SK-N-SH (cell line): ENCODE measurements around the gene SLC40A1. TPM values are rescaled to one million over a fixed set of nuclear protein-coding genes. Genes with fewer than 3 reads are reported as not detected.

ENCODE experiments used
- CTCF ChIA-PET: fragments of 300-600, 350-600 bp; formaldehyde crosslinking; extraction: SDS; loops from one replicate; lab custom pipeline; 2021; lab: Yijun Ruan, JAX
- POLR2A ChIA-PET: fragments of 350-600 bp; sonication (Branson Sonifier 250); formaldehyde crosslinking; extraction: SDS; loops from one replicate; lab custom pipeline; 2020; ENCODE audit warnings: antibody characterized with exemption, inconsistent platforms; lab: Yijun Ruan, JAX
- DNase-seq: peaks from one replicate; pipeline ENCODE4 v3.0.0; 2012
- H2AFZ ChIP-seq: fragments of 200-600 bp; sonication (generic); 2 replicates; pipeline ENCODE4 v1.8.1; 2016; ENCODE audit warnings: antibody characterized with exemption, mild to moderate bottlenecking, low read depth
- H3F3A ChIP-seq: fragments of 200-600 bp; sonication (generic); replicated peaks from 2 replicates; pipeline ENCODE3; 2016; ENCODE audit warnings: antibody characterized with exemption, mild to moderate bottlenecking; ENCODE audit not compliant: insufficient read depth
- H3K27ac ChIP-seq, 2 experiments: fragments of 200-500 bp in 1 of 2; fragments of 200-600 bp in 1 of 2; sonication (Bioruptor generic) in 1 of 2; sonication (generic), shearing (Covaris generic) in 1 of 2; 2 replicates each; pipeline versions ENCODE4 v1.5.1 to v1.6.1; 2014 to 2016; ENCODE audit warnings: low read depth in 2 of 2, inconsistent platforms in 1 of 2, low read length in 1 of 2, mild to moderate bottlenecking in 1 of 2, mixed read lengths in 1 of 2
- H3K27me3 ChIP-seq: fragments of 200-600 bp; sonication (generic), shearing (Covaris generic); 2 replicates; pipeline ENCODE4 v1.6.1; 2016; ENCODE audit warnings: mixed run types; ENCODE audit not compliant: insufficient read depth
- H3K36me3 ChIP-seq, 2 experiments: fragments of 200-500 bp in 1 of 2; fragments of 200-600 bp in 1 of 2; sonication (Bioruptor generic) in 1 of 2; sonication (generic) in 1 of 2; replicated peaks in 1 of 2; 2 replicates each; pipeline versions ENCODE3 to v1.5.1; 2014 to 2016; ENCODE audit warnings: low read length in 1 of 2, mild to moderate bottlenecking in 1 of 2; ENCODE audit not compliant: insufficient read depth in 2 of 2, control insufficient read depth in 1 of 2
- H3K4me1 ChIP-seq, 2 experiments: fragments of 200-500 bp in 1 of 2; fragments of 200-600 bp in 1 of 2; sonication (Bioruptor generic) in 1 of 2; sonication (generic), shearing (Covaris generic) in 1 of 2; 2 replicates each; pipeline versions ENCODE4 v1.5.1 to v1.6.1; 2014 to 2016; ENCODE audit warnings: low read depth in 1 of 2, low read length in 1 of 2, mixed run types in 1 of 2; ENCODE audit not compliant: insufficient read depth in 2 of 2, control insufficient read depth in 1 of 2
- H3K4me2 ChIP-seq: fragments of 200-600 bp; sonication (generic), shearing (Covaris generic); 2 replicates; pipeline ENCODE4 v1.6.1; 2017; ENCODE audit warnings: mixed run types
- H3K4me3 ChIP-seq, 2 experiments: fragments of 200-500 bp in 1 of 2; fragments of 200-600 bp in 1 of 2; sonication (Bioruptor generic) in 1 of 2; sonication (generic), shearing (Covaris generic) in 1 of 2; 2 replicates each; pipeline versions ENCODE4 v1.5.1 to v1.8.1; 2014 to 2016; ENCODE audit warnings: low read depth in 2 of 2, inconsistent platforms in 1 of 2, low read length in 1 of 2, mild to moderate bottlenecking in 1 of 2, mixed read lengths in 1 of 2, moderate library complexity in 1 of 2
- H3K79me2 ChIP-seq: fragments of 200-600 bp; sonication (generic); 2 replicates; pipeline ENCODE4 v1.8.1; 2017; ENCODE audit warnings: mild to moderate bottlenecking; ENCODE audit not compliant: insufficient read depth
- H3K9ac ChIP-seq: fragments of 200-600 bp; sonication (generic); 2 replicates; pipeline ENCODE4 v1.6.1; 2017; ENCODE audit warnings: mixed run types
- H3K9me2 ChIP-seq: fragments of 200-600 bp; sonication (generic); 2 replicates; pipeline ENCODE4 v1.6.1; 2017; ENCODE audit warnings: mixed run types
- H3K9me3 ChIP-seq: fragments of 200-600 bp; sonication (generic); 2 replicates; pipeline ENCODE4 v1.6.1; 2017; ENCODE audit warnings: mixed run types, mild to moderate bottlenecking, moderate library complexity
- H4K20me1 ChIP-seq: fragments of 200-600 bp; sonication (generic); 2 replicates; pipeline ENCODE4 v1.6.1; 2017; ENCODE audit warnings: mild to moderate bottlenecking, mixed run types; ENCODE audit not compliant: insufficient read depth
- ELF1 ChIP-seq: IDR thresholded peaks from 2 replicates; pipeline ENCODE4 v1.4.0; 2012
- EP300 ChIP-seq, 2 experiments: IDR thresholded peaks; 2 replicates each; pipeline versions ENCODE4 v1.4.0 to v1.6.1; 2012; ENCODE audit warnings: borderline replicate concordance in 1 of 2, low read depth in 1 of 2, low read length in 1 of 2
- FOSL2 ChIP-seq: IDR thresholded peaks from 2 replicates; pipeline ENCODE4 v1.4.0; 2012; ENCODE audit warnings: low read depth, mild to moderate bottlenecking, moderate library complexity, borderline replicate concordance
- GABPA ChIP-seq: IDR thresholded peaks from 2 replicates; pipeline ENCODE4 v1.4.0; 2012; ENCODE audit warnings: low read depth, mild to moderate bottlenecking
- GATA2 ChIP-seq: sonication (generic); formaldehyde crosslinking; IDR thresholded peaks from 2 replicates; pipeline ENCODE4 v1.5.0; 2020; ENCODE audit warnings: mild to moderate bottlenecking, missing genetic modification reagents
- IRF3 ChIP-seq: fragments of 150-350 bp; IDR thresholded peaks from 2 replicates; pipeline ENCODE4 v1.6.1; 2016; ENCODE audit warnings: mild to moderate bottlenecking, low read depth, low read length
- JUND ChIP-seq: IDR thresholded peaks from 2 replicates; pipeline ENCODE4 v1.4.0; 2012
- MEF2A ChIP-seq: IDR thresholded peaks from 2 replicates; pipeline ENCODE4 v1.4.0; 2012; ENCODE audit warnings: low read depth, borderline replicate concordance
- MXI1 ChIP-seq: IDR thresholded peaks from 2 replicates; pipeline ENCODE4 v1.6.1; 2012; ENCODE audit warnings: mild to moderate bottlenecking, low read depth, low read length, improper control_type of control experiment
- POLR2AphosphoS5 ChIP-seq: IDR thresholded peaks from 2 replicates; pipeline ENCODE4 v1.6.1; 2012; ENCODE audit warnings: low read depth, low read length
- RFX5 ChIP-seq: IDR thresholded peaks from 2 replicates; pipeline ENCODE4 v1.6.1; 2012; ENCODE audit warnings: mild to moderate bottlenecking, improper control_type of control experiment, low read length
- RXRA ChIP-seq: IDR thresholded peaks from 2 replicates; pipeline ENCODE4 v1.4.0; 2012; ENCODE audit warnings: low read depth, mild to moderate bottlenecking, borderline replicate concordance
- SIN3A ChIP-seq: IDR thresholded peaks from 2 replicates; pipeline ENCODE4 v1.6.1; 2012; ENCODE audit warnings: low read depth, mild to moderate bottlenecking, low read length, moderate library complexity, borderline replicate concordance
- SMC3 ChIP-seq: IDR thresholded peaks from 2 replicates; pipeline ENCODE4 v1.6.1; 2012; ENCODE audit warnings: low read depth, low read length, improper control_type of control experiment
- WGBS: methylation state at CpG from one replicate; pipeline ENCODE4 v1.1.6; 2017; ENCODE audit warnings: low lambda C conversion rate; 5-methylcytosine and 5-hydroxymethylcytosine counted together
- polyA plus RNA-seq, 3 experiments: library from polyadenylated mRNA; depleted of rRNA; stranded (reverse); fragments of >200 nt; gene quantifications; 2 replicates each; pipeline ENCODE4 v1.2.3, GENCODE V29; 2012
- TF ChIP-seq, protein P1 (sequence below): IDR thresholded peaks from 2 replicates; pipeline ENCODE4 v1.4.0; 2012; ENCODE audit warnings: low read depth, borderline replicate concordance

The SLC40A1 gene
- polyA plus RNA-seq, 1 of the 3 experiments (the other 2 are of a cell fraction), result 1.8 TPM

- no peaks in the 10 kb centered on the region for H3K9me3 ChIP-seq
- no peak for DNase-seq
- peaks cover 0 to 5% of the 10 kb centered on the region in 2 experiments; a peak in 3 of 4 replicates for H3K4me1 ChIP-seq
- no peak overlapping the region for H3K4me3 ChIP-seq
- H3K79me2 ChIP-seq, result no peaks in the 10 kb centered on the region
- no peak overlapping the region for H3K9ac ChIP-seq
- H3K4me2 ChIP-seq, result no peak overlapping the region
- no peaks in the 10 kb centered on the region for H3K9me2 ChIP-seq
- H3K36me3 ChIP-seq, result peaks cover 0 to 21% of the 10 kb centered on the region in 2 experiments
- H3F3A ChIP-seq, result peaks cover 5% of the 10 kb centered on the region
- no peak overlapping the region; a peak in 1 of 4 replicates for H3K27ac ChIP-seq
- WGBS, result 97% methylated on average over 2 of the region's 2 CpGs
- no peak overlapping the region for H2AFZ ChIP-seq
- H4K20me1 ChIP-seq, result no peaks in the 10 kb centered on the region
- CTCF ChIA-PET, result interaction anchor here (0.6 to 1.3 kb wide), 4 partner anchors 92 to 1261 kb away, joined by 3 read pairs; partner anchors contain the start of gene HIBCH
- no peak for TF ChIP-seq GATA2 (CRISPR knock-in tag)
- TF ChIP-seq GABPA, result no peak
- TF ChIP-seq, protein P1, sequence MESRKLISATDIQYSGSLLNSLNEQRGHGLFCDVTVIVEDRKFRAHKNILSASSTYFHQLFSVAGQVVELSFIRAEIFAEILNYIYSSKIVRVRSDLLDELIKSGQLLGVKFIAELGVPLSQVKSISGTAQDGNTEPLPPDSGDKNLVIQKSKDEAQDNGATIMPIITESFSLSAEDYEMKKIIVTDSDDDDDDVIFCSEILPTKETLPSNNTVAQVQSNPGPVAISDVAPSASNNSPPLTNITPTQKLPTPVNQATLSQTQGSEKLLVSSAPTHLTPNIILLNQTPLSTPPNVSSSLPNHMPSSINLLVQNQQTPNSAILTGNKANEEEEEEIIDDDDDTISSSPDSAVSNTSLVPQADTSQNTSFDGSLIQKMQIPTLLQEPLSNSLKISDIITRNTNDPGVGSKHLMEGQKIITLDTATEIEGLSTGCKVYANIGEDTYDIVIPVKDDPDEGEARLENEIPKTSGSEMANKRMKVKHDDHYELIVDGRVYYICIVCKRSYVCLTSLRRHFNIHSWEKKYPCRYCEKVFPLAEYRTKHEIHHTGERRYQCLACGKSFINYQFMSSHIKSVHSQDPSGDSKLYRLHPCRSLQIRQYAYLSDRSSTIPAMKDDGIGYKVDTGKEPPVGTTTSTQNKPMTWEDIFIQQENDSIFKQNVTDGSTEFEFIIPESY, result no peak
- no peak for TF ChIP-seq POLR2AphosphoS5
- TF ChIP-seq FOSL2, result no peak
- TF ChIP-seq SIN3A, result no peak
- no peak for TF ChIP-seq RXRA
- no peak for TF ChIP-seq SMC3
- TF ChIP-seq ELF1, result no peak
- TF ChIP-seq IRF3, result no peak
- TF ChIP-seq RFX5, result no peak
- H3K27me3 ChIP-seq, result no peaks in the 10 kb centered on the region
- POLR2A ChIA-PET, result no interaction called here
These were observed 20.9 kb downstream of the SLC40A1 start for GRCh38 chr2:189559579-189560272.

GRCh38 chr2:189558516-189559272, 21.9 kb downstream of the SLC40A1 start:
- WGBS, result 93% methylated on average over 6 of the region's 6 CpGs
- CTCF ChIA-PET, result interaction anchor here (1.3 kb wide), 1 partner anchor 102 kb away, joined by 3 read pairs; no protein-coding TSS in a partner anchor
- peaks cover 5% of the 10 kb centered on the region for H3F3A ChIP-seq
- peaks cover 0 to 5% of the 10 kb centered on the region in 2 experiments; a peak in 3 of 4 replicates for H3K4me1 ChIP-seq
- H3K4me2 ChIP-seq, result no peak overlapping the region
- DNase-seq, result no peak
- H3K27me3 ChIP-seq, result no peaks in the 10 kb centered on the region
- TF ChIP-seq MXI1 (no peak), EP300 (IDR thresholded peaks at IDR 0.05; ENCODE audit: borderline replicate concordance in 1 of 2, low read depth in 1 of 2, low read length in 1 of 2) (no peak), MEF2A (no peak), JUND (no peak)
- TF ChIP-seq, all 33 proteins: peak for 0
- H3K9me2 ChIP-seq, result no peaks in the 10 kb centered on the region
- H3K9ac ChIP-seq, result no peak overlapping the region
- H3K27ac ChIP-seq, result no peak overlapping the region
- no peaks in the 10 kb centered on the region for H3K79me2 ChIP-seq
- no peak overlapping the region for H3K4me3 ChIP-seq
- POLR2A ChIA-PET, result no interaction called here
- no peak overlapping the region for H2AFZ ChIP-seq
- no peaks in the 10 kb centered on the region for H4K20me1 ChIP-seq
- peaks cover 0 to 16% of the 10 kb centered on the region in 2 experiments for H3K36me3 ChIP-seq
- no peaks in the 10 kb centered on the region for H3K9me3 ChIP-seq
